ENCODE data around the gene ABCA8.

- TF ChIP-seq POLR2A (IDR thresholded peaks at IDR 0.05; ENCODE audit: low read depth) (no peak), CTCF (IDR thresholded peaks at IDR 0.05) (no peak), EP300 (IDR thresholded peaks at IDR 0.05) (no peak)
Measured at GRCh38 chr17:68937890-68938514, 17.2 kb downstream of the ABCA8 start.
